Activated naive CD4-positive, alpha-beta T cell treated with Interleukin-2 at 50 U/mL for 16 hours (primary cell): ENCODE measurements around the gene CTNNAL1.
"Not testable (repeated sequence)": the region's sequence is repeated elsewhere in the genome, so short reads cannot be mapped to it uniquely, and the experiment has no call there.

Experiments
- DNase-seq: peaks from one replicate; pipeline ENCODE4 v3.0.0-alpha.2; 2020

The CTNNAL1 gene

DNA sequence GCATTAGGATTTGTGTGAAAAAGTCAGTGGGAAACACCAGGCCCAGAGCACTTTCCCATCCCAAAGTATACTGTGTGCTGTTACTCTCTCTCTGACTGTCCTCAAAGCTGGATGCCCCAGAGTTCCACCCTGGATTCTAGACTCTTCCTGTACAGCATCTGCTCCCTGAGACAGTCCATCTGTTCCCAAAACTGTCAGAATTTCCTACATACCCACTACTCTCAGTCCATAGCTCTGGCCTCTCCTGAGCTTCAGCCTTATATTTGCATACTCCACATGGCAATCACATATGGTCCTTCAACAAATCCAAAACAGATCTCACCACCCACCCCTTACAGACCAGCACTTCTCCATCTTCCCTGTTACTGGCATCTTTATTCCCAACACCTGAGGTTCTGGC is 88.8 kb downstream of the CTNNAL1 start:
- DNase-seq = no peak

GRCh38 chr9:108921200-108921599 is 92.1 kb downstream of the CTNNAL1 start:
- no peak for DNase-seq

DNA sequence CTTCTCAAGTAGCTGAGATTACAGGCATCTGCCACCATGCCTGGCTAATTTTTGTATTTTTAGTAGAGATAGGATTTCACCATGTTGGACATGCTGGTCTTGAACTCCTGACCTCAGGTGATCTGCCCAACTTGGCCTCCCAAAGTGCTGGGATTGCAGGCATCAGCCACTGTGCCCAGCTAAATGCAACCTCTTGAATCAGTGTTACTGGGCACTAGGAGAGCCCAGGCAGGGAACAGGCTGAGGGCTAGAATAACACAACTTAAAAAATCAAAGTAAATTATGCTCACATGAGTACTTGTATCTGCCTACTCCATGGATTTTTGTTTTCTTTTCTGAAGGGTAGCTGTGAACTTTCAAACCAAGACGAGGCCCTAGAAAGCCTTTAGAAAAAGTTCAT is 92.9 kb downstream of the CTNNAL1 start:
- DNase-seq = not testable (repeated sequence)

GRCh38 chr9:108919517-108919916 is 93.8 kb downstream of the CTNNAL1 start:
- no peak for DNase-seq

DNA sequence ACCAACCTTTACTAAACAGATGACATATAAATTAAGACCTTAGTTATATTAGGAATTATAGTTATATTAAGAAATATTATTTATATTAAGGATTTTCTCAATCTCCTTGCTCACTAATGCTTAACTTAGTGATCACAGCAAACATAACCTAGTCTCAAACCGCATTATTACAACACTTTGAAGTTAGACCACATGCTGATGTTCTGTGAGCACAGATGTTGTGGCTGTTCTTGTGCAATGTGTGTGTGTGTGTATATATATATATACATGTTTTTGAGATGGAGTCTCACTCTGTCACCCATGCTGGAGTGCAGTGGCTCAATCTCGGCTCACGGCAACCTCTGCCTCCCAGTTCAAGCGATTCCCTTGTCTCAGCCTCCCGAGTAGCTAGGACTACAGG is 99.9 kb downstream of the CTNNAL1 start:
- DNase-seq = no peak

- no peak for DNase-seq
Observed at GRCh38 chr9:108911820-108912219, 101.5 kb downstream of the CTNNAL1 start.

DNA sequence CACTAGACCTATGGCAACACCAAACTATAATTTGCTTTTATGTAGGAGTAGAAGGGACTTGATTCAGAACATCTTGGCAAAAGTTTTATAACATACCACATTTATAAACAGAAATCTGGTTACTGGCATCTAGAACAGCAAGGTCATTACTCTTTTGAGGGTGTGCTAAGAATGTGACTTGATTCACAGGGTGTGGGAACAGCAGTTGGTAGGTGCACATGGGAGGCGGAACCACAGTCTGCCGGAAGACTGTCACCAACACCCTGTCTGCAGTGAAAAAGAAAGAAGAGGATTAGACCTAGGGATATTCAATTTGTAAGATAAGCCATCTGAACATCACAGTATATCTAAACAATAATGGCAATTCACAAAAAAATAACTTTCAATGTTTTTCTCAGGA is 102.4 kb downstream of the CTNNAL1 start:
- no peak for DNase-seq

DNA sequence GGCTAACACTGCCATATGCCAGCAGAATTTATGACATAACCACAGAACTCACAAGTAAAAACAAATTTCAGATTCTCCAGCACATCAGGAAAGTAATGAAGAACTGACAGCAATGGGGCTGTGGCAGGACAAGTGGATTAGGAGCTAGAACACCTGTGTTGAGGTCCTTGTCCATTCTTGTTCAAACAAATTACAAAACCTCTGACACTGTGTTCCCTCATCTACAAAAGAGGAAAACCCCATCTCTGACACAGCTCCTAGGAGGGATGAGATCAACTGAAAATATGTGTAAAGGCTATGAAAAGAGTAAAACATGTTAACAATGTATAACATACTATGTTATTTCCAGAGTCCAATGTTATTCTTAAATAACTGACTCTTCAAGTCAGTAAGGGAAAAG is 102.9 kb downstream of the CTNNAL1 start:
- no peak for DNase-seq

DNA sequence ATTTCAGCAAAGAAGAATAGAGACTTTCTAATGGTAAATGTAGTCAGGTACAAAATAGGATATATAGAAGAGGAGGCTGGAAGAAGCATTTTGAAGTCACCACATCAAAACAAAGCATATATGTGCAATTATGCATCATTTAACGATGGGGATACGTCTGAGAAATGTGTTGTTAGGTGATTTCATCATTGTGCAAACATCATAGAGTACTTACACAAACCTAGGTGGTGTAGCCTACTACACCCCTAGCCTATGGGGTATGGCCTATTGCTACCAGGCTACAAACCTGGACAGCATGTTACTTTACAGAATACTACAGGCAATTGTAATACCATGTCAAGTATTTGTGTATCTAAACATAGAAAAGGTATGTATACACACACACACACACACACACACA is 107.8 kb downstream of the CTNNAL1 start:
- no peak for DNase-seq

DNA sequence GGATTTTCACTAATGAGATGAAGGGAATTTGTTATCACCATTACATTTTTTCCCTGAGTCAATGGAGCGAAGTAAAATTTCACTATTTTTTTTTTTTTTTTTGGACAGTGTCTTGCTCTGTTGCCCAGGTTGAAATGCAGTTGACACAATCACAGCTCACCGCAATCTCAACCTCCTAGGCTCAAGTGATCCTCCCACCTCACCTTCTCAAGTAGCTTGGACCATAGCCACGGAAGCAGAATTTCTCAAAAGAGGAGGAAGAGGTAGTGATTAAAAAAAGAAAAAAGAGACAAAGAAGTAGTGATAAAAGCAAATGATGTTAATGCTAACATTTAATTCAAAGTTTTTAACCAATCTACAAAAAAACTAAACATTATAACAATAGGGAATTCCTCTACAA is 109.1 kb downstream of the CTNNAL1 start:
- no peak for DNase-seq

- no peak for DNase-seq
Observed at GRCh38 chr9:108903420-108904103, 109.7 kb downstream of the CTNNAL1 start.

- no peak for DNase-seq
Observed at GRCh38 chr9:108900176-108900575, 113.1 kb downstream of the CTNNAL1 start.

DNA sequence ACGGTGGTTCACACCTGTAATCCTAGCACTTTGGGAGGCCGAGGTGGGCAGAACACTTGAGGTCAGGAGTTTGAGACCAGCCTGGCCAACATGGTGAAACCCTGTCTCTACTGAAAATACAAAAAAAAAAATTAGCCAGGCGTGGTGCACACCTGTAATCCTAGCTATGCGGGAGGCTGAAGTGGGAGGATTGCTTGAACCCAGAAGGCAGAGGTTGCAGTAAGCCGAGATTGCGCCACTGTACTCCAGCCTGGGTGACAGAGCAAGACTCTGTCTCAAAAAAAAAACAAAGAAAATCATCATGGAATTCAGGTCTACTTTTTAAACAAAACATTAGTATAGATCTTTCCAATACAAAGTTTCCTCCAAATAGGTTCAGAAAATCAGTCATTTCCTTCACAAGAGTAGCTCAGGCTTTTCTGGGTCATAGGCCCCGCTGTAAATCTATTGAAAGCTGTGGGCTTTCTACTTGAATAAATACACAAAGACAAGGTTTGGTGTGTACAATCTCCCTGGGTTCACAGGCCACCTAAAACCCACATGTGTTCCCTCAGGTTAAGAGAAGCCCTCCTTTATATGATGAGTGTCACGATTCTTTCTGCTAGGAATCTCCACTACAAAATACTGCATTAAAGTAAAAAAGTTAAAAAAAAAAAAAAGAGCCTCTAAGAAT is 114.1 kb downstream of the CTNNAL1 start:
- not testable (repeated sequence) for DNase-seq

DNA sequence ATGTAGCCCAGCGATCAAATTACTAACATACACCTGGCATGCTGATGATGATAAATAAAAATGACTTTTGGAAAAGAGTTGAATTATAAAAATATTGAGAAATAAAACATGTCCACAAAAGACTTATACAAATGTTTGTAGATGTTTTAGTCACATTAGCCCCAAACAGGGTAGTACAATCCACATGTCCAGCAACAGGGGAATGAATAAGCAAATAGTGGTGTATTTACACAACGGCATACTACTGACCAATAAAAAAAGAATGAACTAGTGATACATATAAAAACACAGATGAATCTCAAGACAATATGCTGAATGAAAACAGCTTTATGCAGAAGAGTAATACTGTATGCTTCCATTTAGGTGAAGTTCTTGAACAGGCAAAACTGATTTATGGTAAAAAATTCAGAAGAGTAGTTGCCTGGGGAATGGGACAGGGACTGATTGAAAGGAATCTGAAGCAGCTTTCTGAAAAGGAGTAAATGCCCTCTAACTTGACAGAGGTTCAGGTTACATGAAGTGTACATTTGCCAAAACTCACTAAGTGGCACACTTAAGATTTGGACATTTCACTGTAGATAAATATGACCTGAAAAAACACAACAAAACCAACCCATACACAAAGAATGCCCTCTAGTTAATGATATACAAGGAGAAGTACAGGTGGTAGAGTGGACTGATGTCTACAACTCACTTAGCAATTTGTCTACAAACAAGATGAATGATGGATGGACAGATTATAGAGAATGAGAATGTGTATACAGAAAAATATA is 115.8 kb downstream of the CTNNAL1 start:
- DNase-seq = no peak

- no peak for DNase-seq
Observed at GRCh38 chr9:108894225-108894997, 118.9 kb downstream of the CTNNAL1 start.
